HEK293 (cell line): ENCODE data around the gene HHIPL1.

Experiments used
- CTCF ChIA-PET: fragments of 350-600 bp; formaldehyde crosslinking; extraction: SDS; loops from one replicate; lab custom pipeline; 2021; ENCODE audit warnings: antibody characterized with exemption; lab: Yijun Ruan, JAX
- POLR2A ChIA-PET: fragments of 300-600 bp; formaldehyde crosslinking; extraction: SDS; loops from one replicate; lab custom pipeline; 2020; ENCODE audit warnings: antibody characterized with exemption, inconsistent platforms; lab: Yijun Ruan, JAX
- H3K27ac ChIP-seq: fragments of 200-500 bp; sonication (Bioruptor generic); 2 replicates; pipeline ENCODE4 v1.5.1; 2014; ENCODE audit warnings: low read depth, low read length, control low read depth, inconsistent platforms; ENCODE audit errors: extremely low read depth
- H3K36me3 ChIP-seq, 2 experiments: fragments of 200-500 bp in 1 of 2; sonication (Bioruptor generic) in 1 of 2; 1 replicate in 1 of 2; 2 replicates in 1 of 2; pipeline ENCODE4 v1.5.1; 2014 to 2017; ENCODE audit warnings: inconsistent platforms in 2 of 2, low read length in 2 of 2; ENCODE audit not compliant: control insufficient read depth in 2 of 2, insufficient read depth in 1 of 2
- H3K4me1 ChIP-seq: fragments of 200-500 bp; sonication (Bioruptor generic); 2 replicates; pipeline ENCODE4 v1.5.1; 2014; ENCODE audit warnings: mild to moderate bottlenecking, low read length, inconsistent platforms; ENCODE audit not compliant: control insufficient read depth, insufficient read depth
- H3K4me3 ChIP-seq: 2 replicates; pipeline ENCODE4 v1.5.1; 2011; ENCODE audit warnings: low read depth, mild to moderate bottlenecking, control low read depth, low read length, moderate library complexity
- H3K9me3 ChIP-seq: fragments of 200-500 bp; sonication (Bioruptor generic); 2 replicates; pipeline ENCODE4 v1.5.1; 2014; ENCODE audit warnings: low read depth, low read length, inconsistent platforms; ENCODE audit not compliant: control insufficient read depth, insufficient read depth
- AEBP2 ChIP-seq: fragments of 450-650 bp; formaldehyde crosslinking; IDR thresholded peaks from 2 replicates; pipeline ENCODE4 v1.5.1; 2016; ENCODE audit warnings: missing biosample characterization, missing genetic modification characterization, borderline replicate concordance
- BCL11A ChIP-seq: fragments of 450-650 bp; formaldehyde crosslinking; IDR thresholded peaks from 2 replicates; pipeline ENCODE4 v1.5.1; 2016; ENCODE audit warnings: low read depth, missing biosample characterization, missing genetic modification characterization
- HOXC10 ChIP-seq: sonication (generic); formaldehyde crosslinking; IDR thresholded peaks from 2 replicates; pipeline ENCODE4 v1.8.1; 2023; ENCODE audit warnings: mild to moderate bottlenecking, missing genetic modification reagents
- KLF10 ChIP-seq: fragments of 450-650 bp; IDR thresholded peaks from 2 replicates; pipeline ENCODE4 v1.5.1; 2018; ENCODE audit warnings: missing biosample characterization, mild to moderate bottlenecking, missing genetic modification characterization
- SP7 ChIP-seq: fragments of 450-650 bp; formaldehyde crosslinking; IDR thresholded peaks from 2 replicates; pipeline ENCODE4 v1.5.1; 2016; ENCODE audit warnings: missing biosample characterization, missing genetic modification characterization
- YY1 ChIP-seq: fragments of 450-650 bp; formaldehyde crosslinking; IDR thresholded peaks from 2 replicates; pipeline ENCODE4 v1.5.1; 2018; ENCODE audit warnings: missing biosample characterization, missing genetic modification characterization
- ZBTB11 ChIP-seq: fragments of 450-650 bp; formaldehyde crosslinking; conservative IDR thresholded peaks from 2 replicates; pipeline ENCODE4 v1.5.1; 2016; ENCODE audit warnings: low read depth, missing biosample characterization, missing genetic modification characterization
- ZBTB7A ChIP-seq: fragments of 450-650 bp; formaldehyde crosslinking; IDR thresholded peaks from 2 replicates; pipeline ENCODE4 v1.5.1; 2016; ENCODE audit warnings: low read depth, missing biosample characterization, missing genetic modification characterization
- ZBTB8A ChIP-seq: fragments of 450-650 bp; formaldehyde crosslinking; IDR thresholded peaks from 2 replicates; pipeline ENCODE4 v1.5.1; 2016; ENCODE audit warnings: missing biosample characterization, missing genetic modification characterization
- ZIC2 ChIP-seq: fragments of 450-650 bp; formaldehyde crosslinking; IDR thresholded peaks from 2 replicates; pipeline ENCODE4 v1.5.1; 2016; ENCODE audit warnings: missing biosample characterization, missing genetic modification characterization
- ZNF10 ChIP-seq: fragments of 450-650 bp; formaldehyde crosslinking; IDR thresholded peaks from 2 replicates; pipeline ENCODE4 v1.5.1; 2017; ENCODE audit warnings: missing biosample characterization, missing genetic modification characterization
- ZNF26 ChIP-seq: fragments of 450-650 bp; formaldehyde crosslinking; IDR thresholded peaks from 2 replicates; pipeline ENCODE4 v1.5.1; 2016; ENCODE audit warnings: missing biosample characterization, missing genetic modification characterization
- ZNF324 ChIP-seq: fragments of 450-650 bp; formaldehyde crosslinking; IDR thresholded peaks from 2 replicates; pipeline ENCODE4 v1.5.1; 2016; ENCODE audit warnings: missing biosample characterization, missing genetic modification characterization
- ZNF335 ChIP-seq: fragments of 450-650 bp; formaldehyde crosslinking; conservative IDR thresholded peaks from 2 replicates; pipeline ENCODE4 v1.5.1; 2016; ENCODE audit warnings: missing biosample characterization, missing genetic modification characterization
- ZNF398 ChIP-seq: fragments of 450-650 bp; formaldehyde crosslinking; IDR thresholded peaks from 2 replicates; pipeline ENCODE4 v1.5.1; 2017; ENCODE audit warnings: missing biosample characterization, missing genetic modification characterization
- ZNF404 ChIP-seq: fragments of 450-650 bp; formaldehyde crosslinking; IDR thresholded peaks from 2 replicates; pipeline ENCODE4 v1.5.1; 2017; ENCODE audit warnings: missing biosample characterization, missing genetic modification characterization
- ZNF449 ChIP-seq: fragments of 450-650 bp; formaldehyde crosslinking; IDR thresholded peaks from 2 replicates; pipeline ENCODE4 v1.5.1; 2017; ENCODE audit warnings: missing biosample characterization, mild to moderate bottlenecking, missing genetic modification characterization, moderate library complexity
- ZNF513 ChIP-seq: fragments of 450-650 bp; IDR thresholded peaks from 2 replicates; pipeline ENCODE4 v1.5.1; 2018; ENCODE audit warnings: missing biosample characterization, missing genetic modification characterization
- ZNF561 ChIP-seq: fragments of 450-650 bp; IDR thresholded peaks from 2 replicates; pipeline ENCODE4 v1.5.1; 2018; ENCODE audit warnings: missing biosample characterization, missing genetic modification characterization, borderline replicate concordance
- ZNF600 ChIP-seq: fragments of 450-650 bp; formaldehyde crosslinking; IDR thresholded peaks from 2 replicates; pipeline ENCODE4 v1.5.1; 2016; ENCODE audit warnings: missing biosample characterization, missing genetic modification characterization
- ZNF639 ChIP-seq: fragments of 450-650 bp; formaldehyde crosslinking; IDR thresholded peaks from 2 replicates; pipeline ENCODE4 v1.5.1; 2016; ENCODE audit warnings: missing biosample characterization, missing genetic modification characterization
- ZNF654 ChIP-seq: fragments of 450-650 bp; formaldehyde crosslinking; IDR thresholded peaks from 2 replicates; pipeline ENCODE4 v1.5.1; 2016; ENCODE audit warnings: low read depth, missing biosample characterization, missing genetic modification characterization
- ZSCAN16 ChIP-seq: fragments of 450-650 bp; formaldehyde crosslinking; IDR thresholded peaks from 2 replicates; pipeline ENCODE4 v1.5.1; 2016; ENCODE audit warnings: missing biosample characterization, missing genetic modification characterization

The HHIPL1 gene

GRCh38 chr14:99699861-99700260 is 54.9 kb downstream of the HHIPL1 start:
- no peaks in the 10 kb centered on the region for H3K4me1 ChIP-seq
- no peaks in the 10 kb centered on the region; the same call in none of the 2 replicates for H3K9me3 ChIP-seq
- ChIA-PET CTCF (interaction anchor here (1.3 kb wide), 1 partner anchor 12 kb away, joined by 3 read pairs; no protein-coding TSS in a partner anchor), POLR2A (no interaction called here)
- TF ChIP-seq ZNF449 (no peak), AEBP2 (no peak), ZNF639 (tag by site-specific recombination) (no peak), ZNF513 (tag by site-specific recombination) (no peak), ZNF398 (tag by site-specific recombination) (no peak), ZNF26 (tag by site-specific recombination) (no peak), YY1 (tag by site-specific recombination) (no peak), ZSCAN16 (tag by site-specific recombination) (no peak), BCL11A (tag by site-specific recombination) (no peak), ZBTB8A (tag by site-specific recombination) (no peak), ZNF10 (no peak), ZNF561 (tag by site-specific recombination) (no peak), ZNF654 (tag by site-specific recombination) (no peak), ZNF404 (tag by site-specific recombination) (no peak), ZNF335 (no peak), ZNF324 (tag by site-specific recombination) (no peak)
- H3K36me3 ChIP-seq = no peaks in the 10 kb centered on the region
- H3K4me3 ChIP-seq = no peak overlapping the region
- H3K27ac ChIP-seq = no peak overlapping the region

- Histone ChIP-seq H3K4me1 (no peaks in the 10 kb centered on the region), H3K36me3 (no peaks in the 10 kb centered on the region), H3K27ac (no peak overlapping the region), H3K4me3 (no peak overlapping the region), H3K9me3 (no peaks in the 10 kb centered on the region; the same call in none of the 2 replicates)
- ChIA-PET CTCF (interaction anchor here (0.6 to 1.5 kb wide), 2 partner anchors 9 to 12 kb away, joined by 3 to 11 read pairs; no protein-coding TSS in a partner anchor), POLR2A (no interaction called here)
- TF ChIP-seq ZIC2 (tag by site-specific recombination) = no peak
- no peak for TF ChIP-seq ZNF600
- TF ChIP-seq HOXC10 (CRISPR knock-in tag) = no peak
- TF ChIP-seq ZBTB7A (tag by site-specific recombination) = no peak
- TF ChIP-seq ZBTB11 (tag by site-specific recombination) = no peak
- TF ChIP-seq KLF10 = no peak
- TF ChIP-seq SP7 (tag by site-specific recombination) = no peak
Measured at GRCh38 chr14:99700379-99700778, 55.5 kb downstream of the HHIPL1 start.
